ENCODE measurements around the gene HLCS.
A peak's percentile ranks its signal among the peaks of the same experiment; 100 is the strongest.

The HLCS gene

GRCh38 chr21:36766511-36766910, 200.0 kb downstream of the HLCS start:
- DNase-seq = no peak

DNA sequence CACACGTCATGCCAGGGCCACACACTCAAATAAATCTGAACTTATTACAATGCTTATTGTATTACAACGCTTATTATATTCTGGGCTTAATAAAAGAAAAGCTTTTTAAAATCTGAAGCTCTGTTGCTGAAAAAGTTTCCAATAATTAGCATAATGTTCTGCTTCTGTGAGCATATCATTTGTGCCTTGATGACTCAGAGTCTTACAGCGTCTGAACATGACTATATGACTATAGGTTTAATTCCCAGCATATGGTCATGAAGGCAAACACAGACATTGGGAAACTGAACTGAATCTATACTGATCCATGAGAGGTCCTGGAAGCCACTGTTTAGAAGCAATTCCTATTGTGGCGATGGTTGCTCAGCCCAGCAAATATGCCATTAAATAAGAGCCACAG, 201.2 kb downstream of the HLCS start:
- DNase-seq = no peak

DNA sequence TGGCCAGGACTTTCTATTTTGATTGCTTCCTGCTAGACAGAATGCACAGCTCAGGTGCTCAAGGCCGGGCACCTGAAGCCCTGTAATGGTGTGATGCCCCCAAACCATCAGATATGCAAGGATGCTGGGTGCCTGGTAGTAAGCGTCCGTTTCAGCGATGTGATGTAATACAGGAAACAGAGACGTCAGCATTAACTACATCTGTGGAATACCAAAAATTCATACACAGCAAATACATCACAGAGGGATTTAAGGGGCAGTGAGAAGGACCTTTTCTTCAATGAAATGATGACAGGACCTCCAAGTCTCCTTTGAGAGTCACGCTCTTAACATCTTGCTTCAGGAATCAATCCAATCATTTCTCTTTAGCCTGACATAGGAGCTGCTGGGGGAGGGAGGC, 203.2 kb downstream of the HLCS start:
- no peak for DNase-seq

DNA sequence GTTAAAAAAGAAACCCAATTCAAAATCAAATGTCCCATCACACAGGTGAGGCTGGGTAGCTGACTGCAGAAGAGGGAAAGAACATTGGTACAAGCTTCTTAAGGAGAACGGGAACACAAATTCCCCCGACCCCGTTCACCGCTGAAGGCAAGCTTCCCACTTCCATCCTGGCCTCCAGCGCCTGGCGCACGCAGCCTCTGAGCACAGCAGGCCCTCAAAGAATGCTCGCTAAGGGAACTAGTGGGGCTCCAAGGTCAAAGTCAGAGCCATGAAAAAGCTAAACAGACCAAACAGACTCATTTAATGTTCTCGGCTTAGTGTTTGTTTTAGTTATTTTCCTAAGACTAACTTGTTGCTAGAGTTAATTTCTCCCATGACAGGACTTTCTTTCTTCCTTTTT, 203.8 kb downstream of the HLCS start:
- DNase-seq = no peak

GRCh38 chr21:36761685-36762084, 204.8 kb downstream of the HLCS start:
- no peak for DNase-seq

- DNase-seq = no peak
Measured at GRCh38 chr21:36759348-36760083, 207.0 kb downstream of the HLCS start.

DNA sequence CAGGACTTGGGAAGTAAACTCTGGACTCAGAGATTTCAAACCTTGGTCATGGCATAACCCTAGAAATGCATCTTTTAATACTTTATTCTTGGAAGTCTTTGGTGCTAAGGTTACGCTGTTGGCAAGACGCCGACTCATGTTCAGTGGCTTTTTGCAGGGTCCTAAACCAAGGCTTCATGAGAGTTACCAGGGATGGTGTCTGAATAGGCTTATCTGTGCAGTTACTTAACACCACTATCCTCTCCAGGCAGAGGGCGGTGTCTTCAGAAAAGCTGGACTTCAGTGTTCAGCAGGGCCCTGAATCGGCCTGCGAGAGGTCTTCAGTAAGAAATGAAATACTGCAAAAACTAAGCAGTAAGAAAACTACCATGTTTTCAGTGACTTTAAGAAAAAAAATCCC, 209.3 kb downstream of the HLCS start:
- no peak for DNase-seq

DNA sequence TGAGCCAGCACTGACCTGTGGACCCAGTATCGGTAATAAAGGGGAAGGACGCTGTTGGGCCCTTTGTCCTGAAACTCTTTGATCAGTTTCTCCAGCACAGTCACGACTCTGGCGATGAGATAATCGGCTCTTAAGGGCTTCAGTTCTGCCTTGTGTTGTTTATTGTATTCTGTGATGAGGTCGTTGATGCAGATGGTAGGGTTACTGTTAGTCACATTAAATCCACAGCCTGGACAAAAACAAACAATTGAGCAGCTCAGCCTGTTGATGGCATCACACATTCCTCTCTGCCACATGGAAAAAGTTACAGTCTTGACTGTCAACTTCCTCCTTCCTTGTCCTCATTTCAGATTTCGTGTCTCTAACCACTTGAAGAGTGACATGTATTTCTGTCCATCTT, 209.9 kb downstream of the HLCS start:
- DNase-seq = no peak

DNA sequence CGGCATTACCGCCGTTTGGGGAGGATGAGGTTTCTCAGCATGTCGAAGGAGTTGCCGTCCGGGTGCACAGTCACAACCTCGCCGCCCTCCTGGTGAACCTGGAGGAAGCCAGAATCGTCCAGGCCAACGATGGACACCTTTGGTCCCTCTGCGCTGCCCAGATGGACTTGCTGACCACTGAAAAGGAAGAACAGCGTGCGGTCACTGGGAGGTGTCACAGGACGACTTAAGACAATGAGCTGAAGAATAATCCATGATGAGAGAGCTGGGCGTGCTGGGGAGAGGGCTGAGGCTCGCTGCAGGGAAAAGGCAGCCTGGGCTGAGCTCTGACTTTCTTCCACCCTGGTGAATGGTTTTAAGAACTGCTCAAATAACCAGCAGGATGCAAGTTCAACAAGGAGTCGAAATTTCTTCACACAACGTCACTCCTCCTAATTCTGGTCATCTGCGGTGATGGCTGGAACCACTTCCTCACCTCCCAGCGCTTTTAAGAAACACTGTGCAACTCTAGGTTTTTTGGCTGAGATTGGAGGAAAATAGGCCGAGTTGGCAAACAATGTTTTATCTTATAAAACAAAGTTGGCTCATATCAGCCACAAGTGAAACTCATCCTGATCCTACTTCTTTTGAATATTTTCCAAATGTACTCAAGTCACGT, 212.1 kb downstream of the HLCS start:
- no peak for DNase-seq

- DNase-seq = no peak
Measured at GRCh38 chr21:36753556-36753955, 212.9 kb downstream of the HLCS start.

DNA sequence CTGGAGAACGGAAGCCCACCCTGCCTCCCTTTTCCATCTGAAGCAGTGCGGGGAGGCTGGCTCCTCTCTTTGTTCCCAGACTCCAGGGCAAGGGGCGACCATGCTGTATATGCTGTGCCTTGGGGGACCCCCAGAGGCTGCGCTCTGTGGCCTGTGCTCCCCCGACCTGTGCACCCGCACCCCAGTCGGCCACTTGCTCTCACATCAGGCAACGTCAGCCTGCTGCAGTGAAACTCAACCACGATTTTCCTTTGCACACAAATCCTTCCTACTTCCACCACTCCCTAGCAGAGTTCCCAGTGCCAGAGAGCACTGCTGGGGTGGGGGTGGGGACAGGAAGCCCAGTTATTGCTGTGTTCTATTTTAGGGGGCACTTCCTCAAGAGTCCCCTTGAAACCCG, 215.1 kb downstream of the HLCS start:
- no peak for DNase-seq

GRCh38 chr21:36750576-36750959, 215.9 kb downstream of the HLCS start:
- no peak for DNase-seq

DNA sequence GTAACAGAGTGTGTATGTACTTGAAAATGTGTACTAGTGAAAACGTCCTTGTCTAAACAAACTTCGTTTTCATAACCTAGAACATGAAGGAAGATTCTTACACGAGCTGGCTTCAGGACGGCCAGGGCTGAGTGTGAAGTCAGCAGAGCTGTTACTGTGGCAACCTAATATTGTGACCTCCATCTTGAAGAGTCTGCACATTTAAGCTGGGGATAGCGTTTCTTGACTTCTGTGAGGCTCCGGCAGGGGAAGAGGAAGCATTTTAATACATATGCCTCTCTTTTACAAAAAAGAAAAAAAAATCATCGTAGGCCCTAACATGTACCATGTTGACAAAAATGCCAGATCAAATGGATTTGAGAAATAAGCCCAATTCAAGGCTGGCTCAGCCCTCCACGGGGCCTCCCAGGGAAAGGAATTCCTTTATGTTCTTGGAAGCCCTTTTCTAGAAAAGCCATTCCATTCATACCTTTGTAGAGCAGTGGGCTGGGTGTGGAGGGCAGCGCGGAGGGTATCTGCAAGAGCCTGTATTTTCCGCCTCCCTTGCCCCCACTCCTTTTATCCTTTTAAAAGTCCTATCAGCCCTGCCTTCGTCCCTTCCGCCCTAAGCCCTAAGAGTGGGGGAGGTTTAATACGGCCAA, 216.4 kb downstream of the HLCS start:
- no peak for DNase-seq

- DNase-seq = peak; percentile 2
Measured at GRCh38 chr21:36747815-36748383, 218.6 kb downstream of the HLCS start.

GRCh38 chr21:36747041-36747814, 219.2 kb downstream of the HLCS start:
- DNase-seq = no peak

- DNase-seq = no peak
Measured at GRCh38 chr21:36745459-36745858, 221.0 kb downstream of the HLCS start.

GRCh38 chr21:36744560-36745231, 221.8 kb downstream of the HLCS start:
- DNase-seq = no peak

DNA sequence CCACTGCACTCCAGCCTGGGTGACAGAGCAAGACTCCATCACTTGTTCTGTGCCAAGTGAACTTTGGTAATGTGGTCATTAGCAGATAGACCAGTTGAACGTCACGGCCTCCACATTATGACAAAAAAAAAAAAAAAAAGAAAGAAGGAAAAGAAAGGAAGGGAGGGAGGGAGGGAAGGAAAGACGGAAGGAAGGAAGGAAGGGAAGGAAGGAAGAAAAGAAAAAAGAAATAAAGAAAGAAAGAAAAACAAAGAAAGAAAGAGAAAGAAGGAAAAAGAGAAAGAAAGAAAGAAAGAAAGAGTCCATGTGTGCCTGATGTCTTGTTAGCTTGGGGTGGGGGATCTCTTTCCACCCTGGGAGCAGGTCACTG, 222.3 kb downstream of the HLCS start:
- DNase-seq = no peak

DNA sequence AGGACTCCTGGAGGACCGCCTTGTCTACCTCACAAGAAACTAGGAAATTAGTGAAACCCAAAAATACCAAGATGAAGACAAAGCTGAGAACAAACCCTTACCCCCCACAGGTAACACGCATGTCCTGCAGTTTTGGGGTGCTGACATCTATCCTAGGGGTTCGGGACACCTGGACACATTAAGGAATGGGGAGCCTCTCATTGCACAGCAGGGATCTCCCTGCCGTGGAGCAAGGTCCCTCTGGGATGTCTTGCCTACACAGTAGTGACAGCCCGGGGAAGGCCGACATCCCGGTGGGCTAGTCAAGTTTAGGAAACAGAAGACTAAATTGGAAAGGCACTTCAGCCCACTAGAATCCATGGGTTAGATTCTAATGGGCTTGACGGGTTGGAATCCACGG, 223.0 kb downstream of the HLCS start:
- no peak for DNase-seq

DNA sequence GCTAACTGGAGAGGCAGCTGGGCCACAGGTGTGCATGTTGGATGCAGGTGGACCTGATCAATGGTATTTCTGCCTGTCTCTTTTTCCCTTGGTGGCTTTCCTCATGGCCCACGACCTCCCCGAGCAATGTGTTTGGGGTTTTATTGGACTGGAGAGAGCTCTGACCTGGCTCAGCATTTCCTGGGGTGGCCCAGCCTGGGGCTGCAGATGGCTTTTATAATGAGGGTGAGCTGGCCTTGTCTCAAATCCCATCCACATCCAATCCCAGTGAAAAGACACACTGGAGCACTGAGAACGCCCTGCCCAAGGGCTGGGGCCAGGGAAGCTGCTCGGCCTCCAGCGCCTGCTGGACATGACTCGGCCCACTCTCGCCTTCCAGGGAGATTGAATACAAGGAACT, 223.5 kb downstream of the HLCS start:
- no peak for DNase-seq

- no peak for DNase-seq
Measured at GRCh38 chr21:36741506-36741905, 225.0 kb downstream of the HLCS start.

DNA sequence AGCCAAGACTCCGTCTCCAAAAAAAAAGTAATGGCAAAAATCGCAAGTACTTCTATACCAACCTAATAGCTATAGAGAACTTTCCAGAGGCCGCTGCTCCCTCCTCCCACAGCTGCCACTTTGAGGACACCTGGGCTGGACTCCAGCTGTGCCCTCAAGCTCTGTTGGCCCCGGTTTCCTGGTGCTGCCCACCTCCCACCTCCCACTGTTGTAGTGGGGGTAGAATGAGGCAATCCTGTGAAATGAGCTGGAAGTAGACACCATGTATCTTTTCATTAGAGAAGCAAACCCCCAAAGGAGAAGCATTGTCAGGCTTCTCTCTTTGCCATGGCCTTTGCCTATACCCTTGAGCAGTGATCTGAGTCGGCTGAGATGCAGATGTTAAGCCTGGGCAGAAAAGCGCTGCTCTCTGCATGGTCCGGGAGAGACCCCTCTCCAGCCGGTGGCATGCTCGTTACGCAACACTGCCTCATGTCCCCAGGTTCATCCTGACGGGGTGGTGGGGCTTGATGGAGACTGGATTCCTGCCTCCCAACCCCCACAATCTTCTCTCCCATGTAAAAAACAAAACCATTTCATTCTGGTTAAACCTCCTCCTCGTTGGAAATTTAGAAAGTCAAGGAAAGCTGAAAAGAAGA, 227.9 kb downstream of the HLCS start:
- DNase-seq = no peak
